Heart right ventricle (tissue), 16 donors: ENCODE data around the gene C16orf90. TPM values are rescaled to one million over a fixed set of nuclear protein-coding genes. Genes with fewer than 3 reads are reported as not detected.

ENCODE experiments used
- ATAC-seq, 8 donors: fragments of 200-7000 bp; cut with Tn5 transposase; one replicate each; pipeline ENCODE4 v1.9.1; 2020; ENCODE audit warnings: mild to moderate bottlenecking in 8 of 8, moderate library complexity in 8 of 8, moderate number of reproducible peaks in 1 of 8
- DNase-seq, 2 donors: peaks; one replicate each; pipeline ENCODE4 v3.0.0-alpha.2; 2020
- H3K27ac ChIP-seq, 10 donors: fragments of 200-600 bp; sonication (generic) in 2 of 10; one replicate each; pipeline versions ENCODE4 v1.5.0 to v1.8.0; 2020 to 2022; ENCODE audit warnings: mild to moderate bottlenecking in 3 of 10
- H3K27me3 ChIP-seq, 7 donors: fragments of 200-600 bp; one replicate each; pipeline ENCODE4 v1.8.0; 2021 to 2022; ENCODE audit warnings: mild to moderate bottlenecking in 2 of 7
- H3K36me3 ChIP-seq, 9 donors: fragments of 200-600 bp; sonication (generic) in 1 of 9; one replicate each; pipeline versions ENCODE4 v1.5.0 to v1.8.0; 2020 to 2022; ENCODE audit warnings: mild to moderate bottlenecking in 2 of 9
- H3K4me1 ChIP-seq, 9 donors: fragments of 200-600 bp; sonication (generic) in 1 of 9; one replicate each; pipeline versions ENCODE4 v1.5.0 to v1.8.0; 2020 to 2022; ENCODE audit warnings: mild to moderate bottlenecking in 4 of 9
- H3K4me3 ChIP-seq, 10 donors: fragments of 200-600 bp; sonication (generic) in 2 of 10; one replicate each; pipeline versions ENCODE4 v1.5.0 to v1.8.0; 2020 to 2022; ENCODE audit warnings: mild to moderate bottlenecking in 7 of 10, moderate library complexity in 2 of 10
- H3K9me3 ChIP-seq, 11 donors: fragments of 200-600 bp in 10 of 11; sonication (generic) in 2 of 11; one replicate each; pipeline versions ENCODE4 v1.5.0 to v1.8.0; 2013 to 2022; ENCODE audit warnings: mild to moderate bottlenecking in 2 of 11, control low read depth in 1 of 11, moderate library complexity in 1 of 11
- WGBS, 2 donors: extraction: QIAGEN DNeasy Blood & Tissue Kit; methylation state at CpG; one replicate each; pipeline ENCODE4 v1.1.7; 2013; ENCODE audit warnings: inconsistent platforms in 1 of 2; 5-methylcytosine and 5-hydroxymethylcytosine counted together
- intact Hi-C, 10 donors: fragments of 100-400 bp; cut with DNase I; formaldehyde crosslinking; loops; one replicate each; pipeline versions ENCODE4 v1.11.1 to v1.14.2; 2022
- polyA plus RNA-seq, 2 donors: library from polyadenylated mRNA; stranded (reverse); fragments of 200-250 nt; gene quantifications; one replicate each; pipeline ENCODE4 v1.2.3, GENCODE V29; 2013
- total RNA-seq, 10 donors: library from RNA; stranded (reverse); fragmentation: NEBNext Ultra II Directional in 3 of 10; extraction: Animal tissue kit (Norgen Biotek cat#: 25700) in 3 of 10; gene quantifications; one replicate each; pipeline versions ENCODE4 v1.2.1 to v1.2.4, GENCODE V29; 2021 to 2023
- TF ChIP-seq, protein P1 (sequence below), 9 donors: fragments of 200-600 bp; sonication (generic) in 2 of 9; IDR thresholded peaks; one replicate each; pipeline versions ENCODE4 v1.5.0 to v1.8.0; 2021 to 2022; ENCODE audit warnings: antibody characterized with exemption in 9 of 9, mild to moderate bottlenecking in 5 of 9, moderate library complexity in 1 of 9
- donor health status: Arrhythmogenic right ventricular cardiomyopathy.
- donor health status: ischemic (EF 13 %, LVEDD 7.1; RV severe dilation, severe dysfunction).
- donor health status: healthy with polysubstance abuse.
- donor health status: DM: no; HTN: yes; CAD: no.
- donor health status: DM: no; HTN: no; CAD: no.
- donor health status: ischemic (EF 25% LVEDD 6.9; RV normal size, moderate dysfunction).
- donor health status: ischemic (EF 25% LVEDD 5.7; RV mildly dilated, moderate dysfunction).
- donor health status: healthy.
- donor health status: DM: yes; HTN: yes; CAD: no.
- donor health status: Ischemic cardiomyopathy.
- donor health status: ischemic (EF 35%, LVEDD 5.7; RV mildly dilated, moderate dysfunction).
- donor health status: nonischemic (EF 11% LVEDD 7.7; RV severe dilation, severe dysfunction).
- donor health status: DM: yes; HTN: yes; CAD: no.
- donor health status: PGD.
- donor health status: ischemic (EF 29% LVEDD 5.4; RV normal size, mild dysfunction).
- donor health status: nonischemic (EF 23%, LVEDD 6.1; RV moderate dilation, normal function).

C16orf90 gene
- total and polyA plus RNA-seq, 12 donors = not detected

GRCh38 chr16:3519581-3519980, 24.3 kb upstream of the C16orf90 start:
- WGBS, 2 donors = 91 to 92% methylated on average over 2 of the region's 2 CpGs
- ATAC-seq (no peak), DNase-seq (no peak)
- Histone ChIP-seq H3K4me1 (no peaks in the 10 kb centered on the region), H3K9me3 (no peaks in the 10 kb centered on the region), H3K36me3 (peaks cover 0 to 100% (median 57%) of the 10 kb centered on the region in 9 donors), H3K4me3 (no peak overlapping the region), H3K27ac (no peak overlapping the region), H3K27me3 (no peaks in the 10 kb centered on the region)
- TF ChIP-seq, protein P1, sequence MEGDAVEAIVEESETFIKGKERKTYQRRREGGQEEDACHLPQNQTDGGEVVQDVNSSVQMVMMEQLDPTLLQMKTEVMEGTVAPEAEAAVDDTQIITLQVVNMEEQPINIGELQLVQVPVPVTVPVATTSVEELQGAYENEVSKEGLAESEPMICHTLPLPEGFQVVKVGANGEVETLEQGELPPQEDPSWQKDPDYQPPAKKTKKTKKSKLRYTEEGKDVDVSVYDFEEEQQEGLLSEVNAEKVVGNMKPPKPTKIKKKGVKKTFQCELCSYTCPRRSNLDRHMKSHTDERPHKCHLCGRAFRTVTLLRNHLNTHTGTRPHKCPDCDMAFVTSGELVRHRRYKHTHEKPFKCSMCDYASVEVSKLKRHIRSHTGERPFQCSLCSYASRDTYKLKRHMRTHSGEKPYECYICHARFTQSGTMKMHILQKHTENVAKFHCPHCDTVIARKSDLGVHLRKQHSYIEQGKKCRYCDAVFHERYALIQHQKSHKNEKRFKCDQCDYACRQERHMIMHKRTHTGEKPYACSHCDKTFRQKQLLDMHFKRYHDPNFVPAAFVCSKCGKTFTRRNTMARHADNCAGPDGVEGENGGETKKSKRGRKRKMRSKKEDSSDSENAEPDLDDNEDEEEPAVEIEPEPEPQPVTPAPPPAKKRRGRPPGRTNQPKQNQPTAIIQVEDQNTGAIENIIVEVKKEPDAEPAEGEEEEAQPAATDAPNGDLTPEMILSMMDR (IDR thresholded peaks at IDR 0.05) = no peak
- intact Hi-C loops = no loop called here

DNA sequence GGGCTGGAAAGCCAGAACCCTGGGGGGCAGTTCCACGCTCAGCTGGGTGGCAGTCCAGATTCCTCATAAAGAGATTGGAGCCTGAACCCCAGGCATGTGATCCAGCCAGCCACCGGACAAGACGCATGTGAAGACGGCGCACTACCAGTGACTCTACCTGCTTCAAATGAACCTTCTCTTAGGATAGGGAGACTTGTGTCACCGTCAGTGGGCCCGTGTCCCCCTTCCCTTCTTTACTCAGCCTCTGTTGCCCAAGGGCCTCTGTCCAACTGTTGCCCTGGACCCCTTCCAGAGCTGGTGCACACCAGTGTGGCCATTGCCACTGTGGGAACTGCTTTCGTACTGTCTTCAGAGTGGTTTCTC, 23.7 kb upstream of the C16orf90 start:
- Histone ChIP-seq H3K27me3 (no peaks in the 10 kb centered on the region), H3K27ac (no peak overlapping the region), H3K4me1 (no peaks in the 10 kb centered on the region), H3K36me3 (peaks cover 0 to 100% (median 59%) of the 10 kb centered on the region in 9 donors), H3K9me3 (no peaks in the 10 kb centered on the region), H3K4me3 (no peak overlapping the region)
- ATAC-seq (no peak), DNase-seq (no peak)
- TF ChIP-seq, protein P1 (IDR thresholded peaks at IDR 0.05) = no peak
- intact Hi-C loops = no loop called here
- 95 to 99% methylated on average over 8 of the region's 8 CpGs for WGBS, 2 donors

DNA sequence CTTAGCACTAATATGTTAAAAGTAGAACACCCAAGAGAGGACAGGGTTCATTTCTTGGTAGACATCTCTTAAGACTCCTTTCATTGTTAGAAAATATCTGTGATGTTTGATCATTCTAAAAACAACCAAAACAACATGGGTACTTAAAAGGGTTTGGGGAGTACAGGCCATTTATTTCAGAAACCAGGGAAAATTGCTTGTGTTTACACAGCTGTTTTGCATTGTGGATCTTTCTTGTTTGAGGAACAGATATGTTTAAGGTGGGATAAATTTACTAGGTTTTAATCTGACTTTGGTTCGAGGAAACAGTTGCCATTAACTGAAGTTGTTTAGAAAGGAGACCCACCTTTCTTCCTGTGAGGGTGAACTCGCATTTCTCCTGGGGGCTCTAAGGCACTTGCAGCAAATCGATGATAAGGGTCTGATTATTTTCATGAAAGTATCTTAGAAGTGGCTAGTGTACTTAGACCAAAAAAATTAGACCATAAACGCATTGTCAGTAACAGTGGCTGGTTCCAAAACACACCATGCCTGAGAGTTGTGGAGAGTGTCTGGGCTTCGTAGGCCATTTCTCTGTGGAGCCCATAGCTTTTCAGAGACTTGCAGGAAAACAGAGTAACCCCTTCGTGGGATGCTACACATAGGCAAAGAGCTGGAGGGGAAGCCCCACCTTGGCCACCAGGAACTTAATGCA, 23.1 kb upstream of the C16orf90 start:
- no peak for DNase-seq
- peaks cover 0 to 100% (median 59%) of the 10 kb centered on the region in 9 donors for H3K36me3 ChIP-seq
- H3K9me3 ChIP-seq = no peaks in the 10 kb centered on the region
- WGBS, 2 donors = 86 to 89% methylated on average over 6 of the region's 6 CpGs
- no peak overlapping the region for H3K4me3 ChIP-seq
- TF ChIP-seq, protein P1 (IDR thresholded peaks at IDR 0.05) = no peak
- H3K27ac ChIP-seq = no peak overlapping the region
- no peaks in the 10 kb centered on the region for H3K27me3 ChIP-seq
- intact Hi-C loops = no loop called here
- no peaks in the 10 kb centered on the region for H3K4me1 ChIP-seq
- no peak for ATAC-seq

- H3K27me3 ChIP-seq = no peaks in the 10 kb centered on the region
- H3K27ac ChIP-seq = no peak overlapping the region
- no peak for DNase-seq
- peaks cover 0 to 100% (median 60%) of the 10 kb centered on the region in 9 donors for H3K36me3 ChIP-seq
- 94 to 97% methylated on average over 4 of the region's 4 CpGs for WGBS, 2 donors
- ATAC-seq = no peak
- H3K4me1 ChIP-seq = no peaks in the 10 kb centered on the region
- no peaks in the 10 kb centered on the region for H3K9me3 ChIP-seq
- TF ChIP-seq, protein P1 (IDR thresholded peaks at IDR 0.05) = no peak
- intact Hi-C loops = no loop called here
- H3K4me3 ChIP-seq = no peak overlapping the region
These were observed 20.6 kb upstream of the C16orf90 start for GRCh38 chr16:3515897-3516296.
